Endothelial cell (in vitro differentiated cells): ENCODE measurements around the gene P2RY11. TPM values are rescaled to one million over a fixed set of nuclear protein-coding genes. Genes with fewer than 3 reads are reported as not detected.

Source experiments
- DNase-seq: peaks from one replicate; pipeline ENCODE4 v3.0.0; 2021; ENCODE audit warnings: low spot score
- H3K27ac Mint-ChIP-seq: one replicate; pipeline ENCODE4 v1.8.0; 2021; ENCODE audit warnings: mixed read lengths, inconsistent platforms; ENCODE audit not compliant: unreplicated experiment
- H3K27me3 Mint-ChIP-seq: one replicate; pipeline ENCODE4 v1.8.0; 2021; ENCODE audit warnings: mild to moderate bottlenecking, moderate library complexity, mixed read lengths, inconsistent platforms; ENCODE audit not compliant: unreplicated experiment
- H3K36me3 Mint-ChIP-seq: one replicate; pipeline ENCODE4 v1.8.0; 2021; ENCODE audit warnings: mild to moderate bottlenecking, low read depth, mixed read lengths, inconsistent platforms; ENCODE audit not compliant: unreplicated experiment
- H3K4me1 Mint-ChIP-seq: one replicate; pipeline ENCODE4 v1.8.0; 2021; ENCODE audit warnings: mild to moderate bottlenecking, mixed read lengths, inconsistent platforms; ENCODE audit not compliant: unreplicated experiment
- H3K4me3 Mint-ChIP-seq: one replicate; pipeline ENCODE4 v1.8.0; 2021; ENCODE audit warnings: mild to moderate bottlenecking, mixed read lengths, inconsistent platforms; ENCODE audit not compliant: unreplicated experiment
- H3K9me3 Mint-ChIP-seq: one replicate; pipeline ENCODE4 v1.8.0; 2021; ENCODE audit warnings: mixed read lengths, inconsistent platforms; ENCODE audit not compliant: unreplicated experiment
- total RNA-seq: library from RNA; stranded (reverse); fragmentation: NEBNext Ultra II Directional; extraction: Animal tissue kit (Norgen Biotek cat#: 25700); gene quantifications from one replicate; pipeline ENCODE4 v1.2.1, GENCODE V29; 2021; ENCODE audit not compliant: unreplicated experiment
- TF ChIP-seq, protein P1 (sequence below): fragments of 200-600 bp; sonication (generic); IDR thresholded peaks from one replicate; pipeline ENCODE4 v1.5.0; 2021; ENCODE audit warnings: antibody characterized with exemption; ENCODE audit not compliant: unreplicated experiment

The P2RY11 gene
- total RNA-seq, 1 donor from 2014 or later: 16.3 TPM

DNA sequence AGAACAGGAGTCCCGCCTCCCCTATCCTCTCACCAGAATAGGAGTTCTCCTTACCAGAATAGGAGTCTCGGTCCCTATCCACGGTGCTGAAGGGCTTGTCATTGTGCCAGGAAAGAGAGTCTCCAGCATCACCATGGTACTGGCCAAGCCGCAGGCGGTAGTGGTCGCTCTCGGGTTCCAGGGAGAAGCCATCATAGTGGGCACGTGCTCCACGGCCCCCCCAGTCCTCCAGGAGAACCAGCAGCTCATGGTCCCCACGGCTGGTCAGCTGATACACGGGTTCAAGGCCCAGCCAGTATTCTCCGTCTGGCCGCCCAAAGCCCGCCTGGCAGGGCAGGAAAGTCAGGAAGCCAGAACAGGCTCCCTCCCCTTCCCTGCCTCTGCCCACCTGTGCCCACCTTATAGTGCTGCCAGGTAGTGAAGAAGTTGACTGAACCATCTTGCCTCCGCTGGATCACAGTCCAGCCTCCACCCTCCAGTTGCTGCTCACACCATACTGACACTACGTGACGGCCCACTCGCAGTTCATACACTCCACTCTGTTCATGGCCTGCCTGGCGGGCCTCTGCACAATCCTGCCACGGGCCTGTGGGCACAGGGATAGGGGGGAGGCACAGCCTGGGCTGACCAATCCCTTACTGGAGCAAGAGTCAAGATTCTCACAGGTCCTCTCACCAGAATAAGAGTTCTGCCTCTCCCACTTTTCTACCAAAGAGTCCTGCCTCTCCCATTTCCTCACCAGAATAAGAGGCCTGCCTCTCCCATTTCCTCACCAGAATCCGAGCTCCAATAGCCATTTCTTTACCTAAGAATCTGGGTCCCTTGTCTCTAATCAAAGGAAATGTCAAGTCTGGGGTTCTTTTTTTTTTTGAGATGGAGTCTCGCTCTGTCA lies 18.0 kb upstream of the P2RY11 start:
- Mint-ChIP-seq H3K36me3 (peaks cover 17% of the 10 kb centered on the region), H3K9me3 (no peaks in the 10 kb centered on the region), H3K27me3 (peaks cover 10% of the 10 kb centered on the region), H3K27ac (no peak overlapping the region), H3K4me1 (no peaks in the 10 kb centered on the region), H3K4me3 (peak overlapping the region; percentile 37)
- TF ChIP-seq, protein P1, sequence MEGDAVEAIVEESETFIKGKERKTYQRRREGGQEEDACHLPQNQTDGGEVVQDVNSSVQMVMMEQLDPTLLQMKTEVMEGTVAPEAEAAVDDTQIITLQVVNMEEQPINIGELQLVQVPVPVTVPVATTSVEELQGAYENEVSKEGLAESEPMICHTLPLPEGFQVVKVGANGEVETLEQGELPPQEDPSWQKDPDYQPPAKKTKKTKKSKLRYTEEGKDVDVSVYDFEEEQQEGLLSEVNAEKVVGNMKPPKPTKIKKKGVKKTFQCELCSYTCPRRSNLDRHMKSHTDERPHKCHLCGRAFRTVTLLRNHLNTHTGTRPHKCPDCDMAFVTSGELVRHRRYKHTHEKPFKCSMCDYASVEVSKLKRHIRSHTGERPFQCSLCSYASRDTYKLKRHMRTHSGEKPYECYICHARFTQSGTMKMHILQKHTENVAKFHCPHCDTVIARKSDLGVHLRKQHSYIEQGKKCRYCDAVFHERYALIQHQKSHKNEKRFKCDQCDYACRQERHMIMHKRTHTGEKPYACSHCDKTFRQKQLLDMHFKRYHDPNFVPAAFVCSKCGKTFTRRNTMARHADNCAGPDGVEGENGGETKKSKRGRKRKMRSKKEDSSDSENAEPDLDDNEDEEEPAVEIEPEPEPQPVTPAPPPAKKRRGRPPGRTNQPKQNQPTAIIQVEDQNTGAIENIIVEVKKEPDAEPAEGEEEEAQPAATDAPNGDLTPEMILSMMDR: no peak
- no peak for DNase-seq

DNA sequence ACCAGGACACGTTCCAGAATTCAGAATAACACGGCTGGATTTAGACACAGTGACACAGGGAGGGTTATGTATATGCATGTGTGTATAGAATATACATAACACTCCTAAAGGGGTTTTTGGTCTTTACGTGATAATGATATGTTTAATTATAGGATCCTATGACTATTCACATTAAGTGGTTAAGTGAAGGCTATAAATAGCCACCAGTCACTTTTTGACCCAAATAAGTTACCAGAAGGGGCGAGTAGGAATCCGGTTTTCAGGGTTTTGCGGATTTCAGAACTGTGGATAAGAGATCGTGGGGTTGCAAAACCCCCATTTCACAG lies 15.9 kb upstream of the P2RY11 start:
- Mint-ChIP-seq H3K4me3 (no peak overlapping the region), H3K36me3 (peaks cover 14% of the 10 kb centered on the region), H3K27me3 (peaks cover 8% of the 10 kb centered on the region), H3K9me3 (no peaks in the 10 kb centered on the region), H3K4me1 (no peaks in the 10 kb centered on the region), H3K27ac (no peak overlapping the region)
- no peak for DNase-seq
- TF ChIP-seq, protein P1: no peak

DNA sequence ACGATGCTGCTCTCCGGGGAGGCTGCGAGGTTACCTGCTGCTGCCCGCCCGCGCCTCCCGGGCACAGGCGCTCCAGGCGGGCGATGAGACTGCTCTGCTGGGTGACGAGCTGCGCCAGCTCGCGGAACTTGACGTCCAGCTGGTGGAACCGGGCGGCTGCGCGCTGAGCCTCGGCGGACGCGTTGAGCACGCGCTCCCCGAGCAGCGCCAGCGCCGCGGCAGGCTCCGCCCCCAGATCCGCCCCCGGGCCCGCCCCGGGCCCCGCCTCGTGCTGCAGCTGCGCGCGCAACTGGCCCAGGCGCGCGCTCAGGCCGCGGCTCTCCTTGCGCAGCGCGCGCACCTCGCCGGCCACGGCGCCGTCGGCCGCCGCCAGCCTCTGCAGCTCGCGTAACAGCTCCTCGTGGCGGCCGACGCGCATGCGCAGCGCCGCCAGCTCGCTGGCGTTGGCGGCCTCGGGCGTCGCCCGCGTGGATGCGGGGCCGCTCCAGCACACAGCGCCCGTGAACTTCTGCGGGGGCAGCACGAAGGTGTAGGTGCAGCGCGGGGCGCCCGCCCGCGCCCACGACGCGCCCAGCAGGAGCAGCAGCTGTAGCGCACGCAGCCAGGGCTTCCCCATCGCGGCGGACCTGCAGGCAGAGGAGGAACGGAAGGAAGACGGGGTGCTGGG lies 15.4 kb upstream of the P2RY11 start:
- H3K27ac Mint-ChIP-seq: no peak overlapping the region
- TF ChIP-seq, protein P1: no peak
- no peak overlapping the region for H3K4me3 Mint-ChIP-seq
- peak; percentile 90 for DNase-seq
- H3K4me1 Mint-ChIP-seq: no peaks in the 10 kb centered on the region
- peaks cover 8% of the 10 kb centered on the region for H3K27me3 Mint-ChIP-seq
- H3K9me3 Mint-ChIP-seq: no peaks in the 10 kb centered on the region
- H3K36me3 Mint-ChIP-seq: peaks cover 14% of the 10 kb centered on the region

DNA sequence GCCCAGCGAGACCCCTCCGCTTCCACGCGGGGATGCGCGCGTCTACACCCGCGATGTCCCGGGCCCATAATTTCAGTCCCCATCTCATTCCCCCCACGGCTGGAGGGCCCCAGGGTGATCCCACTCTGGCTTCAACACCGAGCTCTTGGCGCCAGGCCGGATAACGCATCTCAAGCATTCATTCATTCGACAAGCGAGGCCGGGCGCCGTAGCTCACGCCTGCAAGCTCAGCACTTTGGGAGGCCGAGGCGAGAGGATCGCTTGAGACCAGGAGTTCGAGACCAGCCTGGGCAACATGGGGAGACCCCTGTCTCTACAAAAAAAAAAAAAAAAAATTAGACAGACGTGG lies 14.9 kb upstream of the P2RY11 start:
- Mint-ChIP-seq H3K27me3 (peaks cover 8% of the 10 kb centered on the region), H3K36me3 (peaks cover 14% of the 10 kb centered on the region), H3K9me3 (no peaks in the 10 kb centered on the region), H3K4me1 (no peaks in the 10 kb centered on the region), H3K27ac (no peak overlapping the region), H3K4me3 (no peak overlapping the region)
- no peak for DNase-seq
- TF ChIP-seq, protein P1: no peak
